OCI-LY3 (cell line): ENCODE results near the gene C6.

Source experiments
- CTCF ChIP-seq: fragments of 200-600, 300-600 bp; sonication (generic); IDR thresholded peaks from 2 replicates; pipeline ENCODE4 v1.5.1; 2014; ENCODE audit warnings: antibody characterized with exemption, low read length, low read depth
- EZH2phosphoT487 ChIP-seq: fragments of 200-600 bp; shearing (Covaris generic); IDR thresholded peaks from 2 replicates; pipeline ENCODE4 v1.6.1; 2018; ENCODE audit warnings: antibody characterized with exemption, mixed run types, low read depth

- TF ChIP-seq CTCF (no peak), EZH2phosphoT487 (no peak)
Observed at GRCh38 chr5:41143131-41143901, 70.0 kb downstream of the C6 start.
